Brain microvascular endothelial cell (primary cell): ENCODE data around the gene DLG2.
"Not testable (repeated sequence)": the region's sequence is repeated elsewhere in the genome, so short reads cannot be mapped to it uniquely, and the experiment has no call there.

Experiments
- DNase-seq: peaks from one replicate; pipeline ENCODE4 v3.0.0-alpha.2; 2020
- H3K27ac ChIP-seq: fragments of 250-450 bp; sonication (Bioruptor Pico); 2 replicates; pipeline ENCODE4 v1.5.1; 2020; ENCODE audit warnings: mild to moderate bottlenecking, moderate library complexity
- H3K27me3 ChIP-seq: fragments of 250-450 bp; sonication (Bioruptor Pico); replicated peaks from 2 replicates; pipeline ENCODE4 v1.5.1; 2020; ENCODE audit warnings: mild to moderate bottlenecking
- H3K36me3 ChIP-seq: fragments of 250-450 bp; sonication (Bioruptor Pico); replicated peaks from 2 replicates; pipeline ENCODE4 v1.5.1; 2020; ENCODE audit warnings: mild to moderate bottlenecking
- H3K4me3 ChIP-seq: 2 replicates; pipeline ENCODE4 v1.5.1; 2011; ENCODE audit warnings: low read depth, mild to moderate bottlenecking, control low read depth, low read length, moderate library complexity
- CTCF ChIP-seq: IDR thresholded peaks from 2 replicates; pipeline ENCODE4 v1.5.1; 2011; ENCODE audit warnings: low read depth, mild to moderate bottlenecking, moderate library complexity, low read length, control low read depth, inconsistent platforms; ENCODE audit errors: missing control alignments
- in situ Hi-C: cut with HindIII; loops from 2 replicates; pipeline ENCODE4 v1.10.0; 2017; ENCODE audit warnings: low sequenced_read_pairs, low pct_ligation_motif_present

DLG2 gene

GRCh38 chr11:83454674-83455073 is 2172.5 kb downstream of the DLG2 start:
- no peak for DNase-seq

GRCh38 chr11:83449338-83449913 is 2177.7 kb downstream of the DLG2 start:
- no peak for DNase-seq
- no peaks in the 10 kb centered on the region for H3K27me3 ChIP-seq
- H3K4me3 ChIP-seq = no peak overlapping the region
- in situ Hi-C loops = no loop called here
- H3K36me3 ChIP-seq = no peaks in the 10 kb centered on the region
- no peak for TF ChIP-seq CTCF
- H3K27ac ChIP-seq = no peak overlapping the region

More at GRCh38 chr11:83454674-83455073, 2172.5 kb downstream of the DLG2 start:
- TF ChIP-seq CTCF = no peak
- H3K27me3 ChIP-seq = no peaks in the 10 kb centered on the region
- H3K27ac ChIP-seq = no peak overlapping the region
- in situ Hi-C loops = no loop called here
- no peak overlapping the region for H3K4me3 ChIP-seq
- H3K36me3 ChIP-seq = no peaks in the 10 kb centered on the region

- no peak for TF ChIP-seq CTCF
- Histone ChIP-seq H3K4me3 (no peak overlapping the region), H3K27ac (no peak overlapping the region), H3K36me3 (no peaks in the 10 kb centered on the region), H3K27me3 (no peaks in the 10 kb centered on the region)
- DNase-seq = no peak
- in situ Hi-C loops = no loop called here
Observed at GRCh38 chr11:83448686-83449085, 2178.5 kb downstream of the DLG2 start.

GRCh38 chr11:83443880-83444279 is 2183.3 kb downstream of the DLG2 start:
- in situ Hi-C loops, H3K27ac ChIP-seq, H3K4me3 ChIP-seq, DNase-seq, H3K36me3 ChIP-seq, H3K27me3 ChIP-seq: not testable (repeated sequence)

- Histone ChIP-seq H3K27me3 (no peaks in the 10 kb centered on the region), H3K27ac (no peak overlapping the region), H3K4me3 (no peak overlapping the region), H3K36me3 (no peaks in the 10 kb centered on the region)
- in situ Hi-C loops = no loop called here
- TF ChIP-seq CTCF = no peak
- DNase-seq = no peak
Observed at GRCh38 chr11:83441601-83442000, 2185.5 kb downstream of the DLG2 start.

GRCh38 chr11:83441171-83441570 is 2186.0 kb downstream of the DLG2 start:
- DNase-seq = no peak
- TF ChIP-seq CTCF = no peak
- Histone ChIP-seq H3K27me3 (no peaks in the 10 kb centered on the region), H3K27ac (no peak overlapping the region), H3K4me3 (no peak overlapping the region), H3K36me3 (no peaks in the 10 kb centered on the region)
- in situ Hi-C loops = no loop called here
